Muscle layer of duodenum (tissue), 2 donors: Measurements from ENCODE around the gene CAB39.

Source experiments
- H3K27ac ChIP-seq: one replicate; pipeline ENCODE4 v1.7.0; 2013; ENCODE audit warnings: mild to moderate bottlenecking, low read length
- H3K27me3 ChIP-seq: one replicate; pipeline ENCODE4 v1.7.0; 2013; ENCODE audit warnings: low read depth, mild to moderate bottlenecking, control low read depth, low read length
- H3K36me3 ChIP-seq, 2 donors: one replicate each; pipeline ENCODE4 v1.7.0; 2013; ENCODE audit warnings: low read length in 2 of 2, control low read depth in 1 of 2, mild to moderate bottlenecking in 1 of 2; ENCODE audit not compliant: insufficient read depth in 2 of 2, control insufficient read depth in 1 of 2
- H3K4me1 ChIP-seq, 2 donors: one replicate each; pipeline ENCODE4 v1.7.0; 2013; ENCODE audit warnings: low read length in 2 of 2, mild to moderate bottlenecking in 2 of 2, control low read depth in 1 of 2, moderate library complexity in 1 of 2; ENCODE audit not compliant: insufficient read depth in 2 of 2, control insufficient read depth in 1 of 2
- H3K4me3 ChIP-seq, 2 donors: one replicate each; pipeline ENCODE4 v1.7.0; 2013; ENCODE audit warnings: low read length in 2 of 2, low read depth in 1 of 2, mild to moderate bottlenecking in 1 of 2
- H3K9me3 ChIP-seq, 2 donors: one replicate each; pipeline ENCODE4 v1.7.0; 2013; ENCODE audit warnings: low read length in 2 of 2, control low read depth in 1 of 2, mild to moderate bottlenecking in 1 of 2; ENCODE audit not compliant: control insufficient read depth in 1 of 2
- donor health status: healthy.

The CAB39 gene

DNA sequence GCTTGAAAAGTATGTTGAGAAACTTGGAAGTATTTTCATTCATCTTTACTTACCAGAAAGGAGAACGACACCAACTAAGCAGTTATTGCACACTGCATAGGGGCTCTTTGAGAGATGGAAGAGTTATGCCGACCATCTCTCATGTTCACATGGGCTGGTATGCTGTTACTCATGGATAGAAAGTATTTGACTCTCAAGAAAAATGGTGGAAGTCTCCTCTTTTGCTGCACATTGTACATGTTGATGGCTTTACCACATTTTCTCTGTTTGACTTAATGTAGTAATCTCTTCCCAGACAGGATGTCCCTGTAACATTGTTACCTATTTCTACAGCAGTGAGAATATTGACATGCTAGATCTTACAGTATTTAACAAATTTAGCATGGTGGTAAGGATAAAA, 23.2 kb downstream of the CAB39 start:
- Histone ChIP-seq H3K27ac (no peak overlapping the region), H3K4me1 (peaks cover 29 to 34% of the 10 kb centered on the region in 2 donors)

DNA sequence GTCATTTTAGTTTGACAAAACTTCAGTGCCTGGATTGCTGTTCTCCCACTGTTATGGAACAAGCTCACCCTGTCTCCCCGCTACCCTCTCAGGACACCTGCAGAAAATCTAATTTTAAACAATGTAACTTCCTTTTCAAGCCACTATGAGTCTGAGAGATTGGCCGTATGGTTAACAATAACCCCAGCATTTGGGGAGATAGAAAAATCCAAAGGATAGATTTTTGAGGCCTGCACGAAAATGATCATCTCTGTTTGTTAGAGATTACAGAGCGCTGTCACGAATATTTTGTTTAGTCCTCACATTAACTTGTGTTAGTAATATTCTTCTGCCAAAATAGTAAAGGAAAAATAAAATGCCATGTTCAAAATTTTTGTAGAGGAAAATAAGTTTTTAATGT, 24.7 kb downstream of the CAB39 start:
- no peak overlapping the region for H3K27ac ChIP-seq
- H3K4me1 ChIP-seq = peaks cover 29 to 31% of the 10 kb centered on the region in 2 donors
- H3K9me3 ChIP-seq = no peaks in the 10 kb centered on the region

More for the DNA sequence above, 23.2 kb downstream of the CAB39 start:
- no peaks in the 10 kb centered on the region for H3K9me3 ChIP-seq
- peaks cover 0 to 6% of the 10 kb centered on the region in 2 donors for H3K36me3 ChIP-seq
- no peak overlapping the region for H3K4me3 ChIP-seq
- no peaks in the 10 kb centered on the region for H3K27me3 ChIP-seq

DNA sequence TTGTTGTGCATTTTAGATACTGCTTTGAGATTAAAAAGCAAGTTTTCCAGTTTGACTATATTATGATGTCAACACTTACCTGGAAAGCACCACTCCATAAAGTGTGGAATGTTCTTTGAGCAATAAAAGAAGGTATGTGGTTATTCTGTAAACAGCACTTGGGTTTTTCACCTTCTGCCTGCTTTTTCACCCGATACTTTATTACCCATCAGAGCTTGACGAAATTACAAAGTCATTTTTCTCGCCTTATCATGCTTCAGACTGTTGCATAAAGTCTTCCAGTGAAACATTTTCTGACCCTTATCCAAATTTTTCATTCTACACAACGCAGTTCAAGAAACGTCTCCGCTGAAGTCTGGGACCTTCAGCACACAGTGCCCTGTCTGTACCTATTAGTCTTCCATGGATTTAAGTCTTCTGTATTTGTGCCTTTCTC, 25.2 kb downstream of the CAB39 start:
- Histone ChIP-seq H3K27ac (peak overlapping the region; percentile 4), H3K36me3 (peaks cover 0 to 12% of the 10 kb centered on the region in 2 donors), H3K4me1 (peaks cover 29 to 31% of the 10 kb centered on the region in 2 donors)

More for the DNA sequence above, 24.7 kb downstream of the CAB39 start:
- Histone ChIP-seq H3K27me3 (no peaks in the 10 kb centered on the region), H3K36me3 (peaks cover 0 to 12% of the 10 kb centered on the region in 2 donors), H3K4me3 (no peak overlapping the region)

DNA sequence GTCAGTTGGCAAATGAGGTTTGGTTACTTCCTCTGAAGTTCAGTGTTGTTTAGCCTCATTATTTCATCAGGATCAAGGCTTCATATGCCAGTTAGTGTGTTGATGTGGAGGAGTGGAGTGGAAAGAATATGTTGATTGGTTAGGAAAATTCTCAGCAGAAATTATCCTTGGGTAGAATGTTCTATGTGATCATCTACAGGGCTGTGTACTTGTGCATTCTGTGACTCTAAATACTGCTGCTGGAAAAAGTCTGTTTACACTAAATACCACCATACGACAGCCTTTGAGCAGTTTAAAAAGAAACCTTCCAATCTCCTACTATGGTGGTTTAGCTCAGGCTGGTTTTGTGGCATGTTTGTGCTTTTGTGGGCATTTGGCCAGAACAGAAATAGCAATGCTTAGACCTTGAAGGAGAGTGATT, 25.8 kb downstream of the CAB39 start:
- H3K4me3 ChIP-seq = no peak overlapping the region
- peaks cover 25 to 27% of the 10 kb centered on the region in 2 donors for H3K4me1 ChIP-seq
- no peak overlapping the region for H3K27ac ChIP-seq

More for the DNA sequence above, 25.2 kb downstream of the CAB39 start:
- no peak overlapping the region for H3K4me3 ChIP-seq
- no peaks in the 10 kb centered on the region for H3K9me3 ChIP-seq
- no peaks in the 10 kb centered on the region for H3K27me3 ChIP-seq

DNA sequence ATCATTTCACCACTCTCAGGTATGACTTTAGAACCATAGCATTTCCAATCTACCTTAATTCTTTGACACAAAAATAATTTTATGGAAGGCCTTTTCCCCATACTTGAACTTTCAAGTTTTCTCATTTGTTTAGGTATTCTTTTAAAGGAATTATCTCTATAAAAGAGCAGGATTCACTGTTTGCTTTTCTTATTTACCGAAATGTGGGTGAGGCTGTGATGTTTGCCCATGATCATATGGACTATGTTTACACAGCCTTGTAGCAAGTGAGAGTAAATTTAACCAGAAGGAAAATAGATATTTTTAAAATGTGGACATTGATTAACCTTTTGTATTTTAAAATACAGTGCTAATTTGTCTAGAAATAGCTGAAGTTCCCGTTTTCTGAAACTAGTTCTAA, 26.3 kb downstream of the CAB39 start:
- Histone ChIP-seq H3K4me3 (no peak overlapping the region), H3K4me1 (peaks cover 21 to 24% of the 10 kb centered on the region in 2 donors), H3K36me3 (peaks cover 0 to 12% of the 10 kb centered on the region in 2 donors), H3K27ac (peak overlapping the region; percentile 41), H3K9me3 (no peaks in the 10 kb centered on the region), H3K27me3 (no peaks in the 10 kb centered on the region)

More for the DNA sequence above, 25.8 kb downstream of the CAB39 start:
- H3K27me3 ChIP-seq = no peaks in the 10 kb centered on the region
- H3K36me3 ChIP-seq = peaks cover 0 to 12% of the 10 kb centered on the region in 2 donors
- H3K9me3 ChIP-seq = no peaks in the 10 kb centered on the region

DNA sequence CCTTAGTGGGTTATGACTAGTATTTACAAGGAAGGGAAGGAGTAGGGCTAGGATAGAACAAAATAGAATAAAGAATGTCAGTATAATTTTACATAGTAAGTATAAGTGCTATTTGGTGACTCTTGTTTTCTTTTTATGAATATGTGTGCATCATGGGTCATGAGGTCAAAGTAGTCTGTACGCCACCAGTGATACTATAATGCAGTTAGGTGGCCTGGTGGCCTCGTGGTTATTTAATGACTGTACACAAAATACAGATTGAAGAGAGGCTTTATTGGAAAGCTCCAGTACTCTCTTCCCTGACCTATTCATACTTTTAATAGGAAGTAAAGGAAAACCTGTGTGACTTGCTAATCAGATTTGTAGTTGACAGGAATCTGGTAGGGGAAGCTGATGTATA, 27.3 kb downstream of the CAB39 start:
- peaks cover 23 to 24% of the 10 kb centered on the region in 2 donors for H3K4me1 ChIP-seq
- H3K4me3 ChIP-seq = no peak overlapping the region
- no peak overlapping the region for H3K27ac ChIP-seq
- H3K9me3 ChIP-seq = no peaks in the 10 kb centered on the region
- no peaks in the 10 kb centered on the region for H3K27me3 ChIP-seq
- H3K36me3 ChIP-seq = peaks cover 0 to 12% of the 10 kb centered on the region in 2 donors

DNA sequence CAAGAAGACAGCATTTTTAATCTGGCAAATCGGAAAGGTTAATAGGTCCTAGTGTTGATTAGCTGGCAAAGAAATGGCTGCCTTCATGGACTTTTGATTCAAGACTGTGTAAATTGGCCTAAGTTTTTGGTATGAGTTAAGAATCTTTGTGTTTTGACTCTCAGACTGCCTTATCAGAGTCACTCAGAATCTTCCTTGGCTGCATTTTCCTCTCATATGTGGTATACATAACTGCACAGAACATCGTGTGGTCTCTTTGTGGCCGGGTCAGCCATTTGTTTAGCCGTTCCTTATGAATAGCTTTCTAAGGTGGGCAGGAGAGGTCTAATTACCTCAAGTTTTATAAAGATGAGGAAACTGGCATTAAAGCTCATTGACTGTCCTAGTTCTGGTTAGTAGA, 30.1 kb downstream of the CAB39 start:
- H3K9me3 ChIP-seq = no peaks in the 10 kb centered on the region
- H3K27ac ChIP-seq = no peak overlapping the region
- H3K27me3 ChIP-seq = no peaks in the 10 kb centered on the region
- H3K36me3 ChIP-seq = peaks cover 0 to 18% of the 10 kb centered on the region in 2 donors
- no peak overlapping the region for H3K4me3 ChIP-seq
- H3K4me1 ChIP-seq = peaks cover 5 to 16% of the 10 kb centered on the region in 2 donors

DNA sequence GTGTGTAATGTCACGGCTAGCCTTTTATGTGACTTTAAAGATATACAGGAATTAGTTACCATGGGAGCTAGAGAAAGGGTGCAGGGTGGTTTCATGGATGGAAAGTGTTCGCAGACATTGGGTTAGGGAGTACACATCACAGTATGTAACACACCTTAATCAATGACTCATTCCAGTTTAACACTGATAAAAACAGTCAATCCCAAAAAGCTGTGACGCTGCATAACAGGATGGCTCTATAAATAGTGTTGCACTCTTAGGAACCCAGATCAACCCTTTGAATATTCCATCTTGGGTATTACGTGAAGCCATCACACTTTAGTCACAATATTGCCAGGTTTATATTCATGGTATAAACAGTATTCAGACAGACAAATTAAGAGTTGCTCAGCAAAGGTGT, 33.6 kb downstream of the CAB39 start:
- Histone ChIP-seq H3K36me3 (peaks cover 0 to 8% of the 10 kb centered on the region in 2 donors), H3K27me3 (no peaks in the 10 kb centered on the region), H3K4me3 (no peak overlapping the region), H3K27ac (no peak overlapping the region), H3K9me3 (no peaks in the 10 kb centered on the region), H3K4me1 (peaks cover 0 to 14% of the 10 kb centered on the region in 2 donors)

DNA sequence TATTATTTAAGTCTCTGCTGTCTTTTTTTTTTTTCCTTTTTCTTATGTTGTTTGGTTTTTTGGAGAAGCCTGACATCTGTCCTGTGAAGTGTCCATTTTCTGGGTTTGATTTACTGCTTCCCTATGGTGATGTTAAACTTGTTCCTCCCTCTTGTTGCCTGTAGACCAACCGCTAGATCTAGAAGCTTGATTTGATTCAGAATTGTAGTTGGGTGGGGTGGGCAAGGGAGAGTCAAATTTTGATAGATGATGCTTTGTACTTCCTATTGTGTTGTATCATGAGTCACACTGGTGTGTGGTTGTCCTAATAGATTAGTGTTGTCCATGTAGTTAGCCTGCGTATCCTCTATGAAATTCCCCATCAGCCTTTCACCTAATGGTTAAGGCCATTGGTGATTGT, 35.4 kb downstream of the CAB39 start:
- H3K27ac ChIP-seq = no peak overlapping the region
- H3K36me3 ChIP-seq = peaks cover 0 to 6% of the 10 kb centered on the region in 2 donors
- no peak overlapping the region for H3K4me3 ChIP-seq
- H3K27me3 ChIP-seq = no peaks in the 10 kb centered on the region
- H3K9me3 ChIP-seq = no peaks in the 10 kb centered on the region
- H3K4me1 ChIP-seq = peaks cover 0 to 14% of the 10 kb centered on the region in 2 donors

DNA sequence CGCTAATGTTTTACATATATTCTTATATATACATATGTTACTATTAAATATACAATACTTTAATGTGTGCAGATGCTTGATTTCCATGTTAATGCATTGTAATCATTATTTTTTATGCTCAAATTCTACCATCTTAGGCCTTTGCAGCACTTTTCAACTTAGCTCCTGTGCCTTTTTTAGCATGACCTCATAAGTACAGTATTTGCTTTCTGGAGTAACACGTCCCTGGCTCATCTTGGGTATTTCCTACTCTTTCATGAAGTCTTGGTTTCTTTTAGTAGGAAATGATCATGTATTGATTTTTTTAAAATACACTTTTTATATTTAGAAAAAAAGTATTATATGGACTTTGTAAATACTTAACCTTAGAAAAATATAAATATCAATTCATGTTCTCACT, 36.5 kb downstream of the CAB39 start:
- no peaks in the 10 kb centered on the region for H3K9me3 ChIP-seq
- peaks cover 0 to 6% of the 10 kb centered on the region in 2 donors for H3K36me3 ChIP-seq
- H3K27ac ChIP-seq = no peak overlapping the region
- H3K4me1 ChIP-seq = peaks cover 0 to 14% of the 10 kb centered on the region in 2 donors
- H3K4me3 ChIP-seq = no peak overlapping the region
- no peaks in the 10 kb centered on the region for H3K27me3 ChIP-seq

DNA sequence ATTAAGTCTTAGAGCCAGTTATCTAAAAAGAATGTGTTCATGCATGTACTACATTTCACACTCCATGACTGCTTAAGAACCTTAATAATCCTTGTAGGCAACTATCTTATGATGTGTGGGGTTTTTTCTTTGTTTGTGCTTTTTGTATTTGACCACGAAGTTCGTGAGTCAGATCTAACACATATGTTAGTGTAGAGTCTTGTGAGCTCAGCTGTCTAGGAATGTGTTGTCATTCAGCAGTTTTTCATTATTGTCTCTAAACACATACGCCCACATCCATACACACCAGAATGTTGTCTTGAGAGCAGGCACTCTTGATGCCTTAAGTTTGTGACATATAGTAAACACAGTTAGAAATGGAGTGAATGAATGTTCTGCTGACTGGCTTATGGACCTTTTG, 38.4 kb downstream of the CAB39 start:
- H3K36me3 ChIP-seq = peaks cover 0 to 6% of the 10 kb centered on the region in 2 donors
- H3K4me3 ChIP-seq = no peak overlapping the region
- H3K27me3 ChIP-seq = no peaks in the 10 kb centered on the region
- peaks cover 0 to 11% of the 10 kb centered on the region in 2 donors for H3K4me1 ChIP-seq
- no peaks in the 10 kb centered on the region for H3K9me3 ChIP-seq
- H3K27ac ChIP-seq = no peak overlapping the region

DNA sequence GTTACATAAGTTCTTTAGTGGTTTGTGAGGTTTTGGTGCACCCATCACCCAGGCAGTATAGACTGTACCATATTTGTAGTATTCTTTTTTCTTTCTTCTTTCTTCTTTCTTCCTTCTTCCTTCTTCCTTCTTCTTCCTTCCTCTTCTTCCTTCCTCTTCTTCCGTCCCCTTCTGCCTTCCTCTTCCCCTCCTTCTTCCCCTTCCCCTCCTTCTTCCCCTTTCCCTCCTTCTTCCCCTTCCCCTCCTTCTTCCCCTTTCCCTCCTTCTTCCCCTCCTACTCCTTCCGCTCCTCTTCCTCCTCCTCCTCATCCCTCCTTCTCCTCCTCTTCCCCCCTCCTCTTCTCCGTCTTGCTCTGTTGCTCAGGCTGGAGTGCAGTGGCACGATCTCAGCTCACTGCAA, 41.6 kb downstream of the CAB39 start:
- H3K4me1 ChIP-seq = peaks cover 15 to 27% of the 10 kb centered on the region in 2 donors
- H3K27me3 ChIP-seq = no peaks in the 10 kb centered on the region
- no peak overlapping the region for H3K4me3 ChIP-seq
- H3K36me3 ChIP-seq = no peaks in the 10 kb centered on the region
- H3K9me3 ChIP-seq = no peaks in the 10 kb centered on the region
- no peak overlapping the region for H3K27ac ChIP-seq
